NB4 (cell line): ENCODE measurements around the gene ATP5MC2.
A peak's percentile ranks its signal among the peaks of the same experiment; 100 is the strongest.

Experiments used
- DNase-seq: peaks from one replicate; pipeline ENCODE4 v3.0.0; 2010; ENCODE audit warnings: low read depth
- H3K4me3 ChIP-seq: one replicate; pipeline ENCODE4 v1.5.1; 2011; ENCODE audit warnings: mild to moderate bottlenecking, low read depth, low read length, moderate library complexity
- MYC ChIP-seq: IDR thresholded peaks from 2 replicates; pipeline ENCODE4 v1.6.1; 2011; ENCODE audit warnings: low read depth, low read length
- POLR2A ChIP-seq: IDR thresholded peaks from 2 replicates; pipeline ENCODE4 v1.6.1; 2011; ENCODE audit warnings: mild to moderate bottlenecking; ENCODE audit not compliant: insufficient read length; ENCODE audit errors: extremely low read depth
- TF ChIP-seq, protein P1 (sequence below): IDR thresholded peaks from one replicate; pipeline ENCODE4 v1.5.1; 2012; ENCODE audit warnings: low read depth, low read length
- TF ChIP-seq, protein P2 (sequence below): IDR thresholded peaks from 2 replicates; pipeline ENCODE4 v1.6.1; 2011; ENCODE audit warnings: low read depth, low read length

Gene ATP5MC2

DNA sequence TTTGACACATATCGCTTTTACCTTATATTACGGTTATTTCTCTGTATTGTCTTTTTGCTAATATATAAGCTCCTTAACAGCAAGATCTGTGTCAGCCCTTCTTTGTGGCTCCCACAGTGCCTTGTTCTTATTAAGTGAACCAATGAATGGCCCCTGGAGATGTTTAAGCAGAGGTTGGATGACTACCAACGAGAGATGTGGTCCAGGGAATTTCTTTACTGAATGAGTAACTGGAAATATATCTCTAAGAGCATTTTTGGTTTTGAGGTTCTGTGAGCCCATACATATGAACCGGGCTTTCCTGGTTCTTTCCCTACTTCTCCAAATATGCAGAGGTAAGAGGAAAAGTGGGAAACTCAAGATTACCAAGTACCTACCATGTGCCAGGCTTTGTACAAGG lies 27.9 kb upstream of the ATP5MC2 start:
- TF ChIP-seq, protein P1, sequence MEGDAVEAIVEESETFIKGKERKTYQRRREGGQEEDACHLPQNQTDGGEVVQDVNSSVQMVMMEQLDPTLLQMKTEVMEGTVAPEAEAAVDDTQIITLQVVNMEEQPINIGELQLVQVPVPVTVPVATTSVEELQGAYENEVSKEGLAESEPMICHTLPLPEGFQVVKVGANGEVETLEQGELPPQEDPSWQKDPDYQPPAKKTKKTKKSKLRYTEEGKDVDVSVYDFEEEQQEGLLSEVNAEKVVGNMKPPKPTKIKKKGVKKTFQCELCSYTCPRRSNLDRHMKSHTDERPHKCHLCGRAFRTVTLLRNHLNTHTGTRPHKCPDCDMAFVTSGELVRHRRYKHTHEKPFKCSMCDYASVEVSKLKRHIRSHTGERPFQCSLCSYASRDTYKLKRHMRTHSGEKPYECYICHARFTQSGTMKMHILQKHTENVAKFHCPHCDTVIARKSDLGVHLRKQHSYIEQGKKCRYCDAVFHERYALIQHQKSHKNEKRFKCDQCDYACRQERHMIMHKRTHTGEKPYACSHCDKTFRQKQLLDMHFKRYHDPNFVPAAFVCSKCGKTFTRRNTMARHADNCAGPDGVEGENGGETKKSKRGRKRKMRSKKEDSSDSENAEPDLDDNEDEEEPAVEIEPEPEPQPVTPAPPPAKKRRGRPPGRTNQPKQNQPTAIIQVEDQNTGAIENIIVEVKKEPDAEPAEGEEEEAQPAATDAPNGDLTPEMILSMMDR, result no peak
- TF ChIP-seq, protein P2, sequence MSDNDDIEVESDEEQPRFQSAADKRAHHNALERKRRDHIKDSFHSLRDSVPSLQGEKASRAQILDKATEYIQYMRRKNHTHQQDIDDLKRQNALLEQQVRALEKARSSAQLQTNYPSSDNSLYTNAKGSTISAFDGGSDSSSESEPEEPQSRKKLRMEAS, result no peak
- TF ChIP-seq POLR2A, result no peak
- TF ChIP-seq MYC, result no peak
- no peak overlapping the region for H3K4me3 ChIP-seq
- DNase-seq, result no peak

DNA sequence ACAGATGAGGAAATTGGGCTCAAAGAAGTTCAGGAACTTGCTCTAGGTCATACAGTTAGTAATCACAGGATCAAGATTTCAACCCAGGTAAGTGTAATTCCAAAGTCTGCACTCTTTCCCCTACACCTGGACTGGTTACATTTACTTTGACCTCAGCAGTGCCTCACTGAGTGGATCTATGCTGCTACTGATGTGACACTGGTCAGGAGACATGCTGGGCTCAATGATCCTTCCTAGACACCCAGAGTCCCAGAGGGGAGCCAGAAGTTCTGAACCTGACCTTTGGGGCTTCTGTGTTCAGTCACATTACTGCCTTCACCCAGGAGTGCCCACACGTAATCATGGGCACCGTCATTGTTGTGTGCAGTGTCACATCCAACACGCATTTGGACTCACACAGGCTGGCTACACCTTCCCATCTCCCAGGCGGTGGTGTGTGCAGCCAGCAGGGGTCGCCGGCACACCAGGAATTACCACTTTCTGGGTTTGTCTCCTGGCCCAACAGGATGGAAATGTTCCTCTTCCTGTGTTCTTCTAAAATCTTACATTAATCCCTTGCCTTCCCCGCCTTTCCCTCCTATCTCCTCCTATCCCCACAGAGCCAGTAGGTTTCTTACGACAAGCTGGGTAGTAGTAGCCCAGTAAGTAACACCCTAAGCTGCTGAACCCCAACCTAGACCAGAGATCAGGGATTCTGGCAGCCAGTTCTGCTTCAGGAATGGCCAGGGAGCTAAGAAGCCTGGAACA lies 25.8 kb upstream of the ATP5MC2 start:
- no peak overlapping the region for H3K4me3 ChIP-seq
- no peak for TF ChIP-seq MYC
- no peak for TF ChIP-seq POLR2A
- TF ChIP-seq, protein P1, result peak; percentile 94
- DNase-seq, result peak; percentile 81

DNA sequence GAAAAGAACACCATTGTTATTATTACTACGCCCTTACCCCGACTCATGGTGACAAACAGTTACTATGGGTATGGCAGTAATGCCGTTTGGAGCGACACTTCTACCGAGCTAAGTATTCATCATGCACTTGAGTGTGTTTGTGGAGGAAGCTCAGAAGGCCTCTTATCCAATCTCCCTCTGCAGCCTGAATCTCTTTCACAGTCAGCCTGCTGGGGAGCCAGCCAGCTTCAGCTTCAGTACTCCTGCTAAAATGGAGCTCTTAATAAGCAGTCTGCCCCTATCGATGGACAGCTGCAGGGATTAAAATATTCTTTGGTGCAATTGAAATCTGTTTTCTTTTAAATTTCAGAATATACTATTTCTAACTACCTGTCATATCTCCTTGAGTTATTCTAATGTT lies 24.7 kb upstream of the ATP5MC2 start:
- H3K4me3 ChIP-seq, result no peak overlapping the region
- TF ChIP-seq, protein P1, result no peak
- TF ChIP-seq MYC, result no peak
- TF ChIP-seq POLR2A, result no peak
- TF ChIP-seq, protein P2, result no peak
- no peak for DNase-seq

DNA sequence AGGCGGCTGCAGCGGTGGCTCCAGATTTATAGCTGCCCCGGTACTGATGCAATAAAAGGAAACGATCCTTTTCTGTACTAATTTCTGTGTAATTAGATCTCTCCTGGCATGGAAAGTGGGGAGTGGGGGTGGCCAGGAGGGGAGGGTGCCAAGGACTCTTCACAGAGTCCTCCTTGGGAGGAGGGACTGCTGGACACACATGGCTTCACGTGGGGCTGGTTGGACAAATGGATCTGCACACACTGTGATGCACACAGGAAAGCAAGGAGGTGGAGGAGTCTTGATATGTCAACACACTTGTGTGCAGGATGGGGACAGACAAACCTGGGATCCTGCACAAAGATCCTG lies 23.8 kb upstream of the ATP5MC2 start:
- DNase-seq, result no peak
- TF ChIP-seq POLR2A (no peak), MYC (no peak)
- TF ChIP-seq, protein P2, result no peak
- TF ChIP-seq, protein P1, result no peak
- H3K4me3 ChIP-seq, result no peak overlapping the region

DNA sequence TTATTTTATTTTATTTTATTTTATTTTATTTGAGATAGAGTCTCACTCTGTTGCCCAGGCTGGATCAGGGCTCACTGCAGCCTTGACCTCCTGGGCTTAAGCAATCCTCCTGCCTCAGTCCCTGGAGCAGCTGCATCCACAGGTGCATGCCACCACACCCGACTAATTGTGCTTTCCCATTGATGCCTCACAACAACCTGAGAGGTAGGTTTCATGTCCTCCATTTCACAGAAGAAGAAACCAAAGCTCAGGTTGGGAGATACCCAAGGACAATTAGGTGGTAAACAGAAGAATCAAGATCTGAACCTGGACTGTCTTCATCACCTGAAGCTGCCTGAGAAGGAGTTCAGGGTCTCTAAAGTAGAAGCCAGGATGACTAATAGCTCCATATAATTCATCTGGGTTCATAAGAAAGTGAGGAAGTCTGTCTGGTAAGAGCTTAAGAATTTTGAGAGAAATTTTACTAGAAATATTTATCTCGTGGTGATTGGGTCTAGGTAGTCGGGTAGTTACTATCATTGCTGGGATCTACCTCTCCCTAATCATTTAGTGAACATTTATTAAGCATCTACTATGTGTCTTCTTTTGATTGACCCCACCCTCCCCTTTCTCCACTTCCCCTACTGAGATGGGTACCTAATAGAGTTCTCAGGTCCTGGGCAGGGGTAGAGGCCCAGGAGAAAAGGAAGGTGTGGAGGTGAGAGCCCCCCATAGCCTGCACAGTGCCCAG lies 23.2 kb upstream of the ATP5MC2 start:
- H3K4me3 ChIP-seq, result no peak overlapping the region
- DNase-seq, result no peak
- TF ChIP-seq, protein P1, result no peak
- TF ChIP-seq MYC (no peak), POLR2A (no peak)
- TF ChIP-seq, protein P2, result no peak
